NCI-H748 (cell line): ENCODE results near the gene CSMD2.
"Not testable (repeated sequence)": the region's sequence is repeated elsewhere in the genome, so short reads cannot be mapped to it uniquely, and the experiment has no call there.

Source experiments
- DNase-seq: peaks from one replicate; lab custom pipeline; 2025; ENCODE audit not compliant: unreplicated experiment; lab: John Stamatoyannopoulos, UW

The CSMD2 gene

DNA sequence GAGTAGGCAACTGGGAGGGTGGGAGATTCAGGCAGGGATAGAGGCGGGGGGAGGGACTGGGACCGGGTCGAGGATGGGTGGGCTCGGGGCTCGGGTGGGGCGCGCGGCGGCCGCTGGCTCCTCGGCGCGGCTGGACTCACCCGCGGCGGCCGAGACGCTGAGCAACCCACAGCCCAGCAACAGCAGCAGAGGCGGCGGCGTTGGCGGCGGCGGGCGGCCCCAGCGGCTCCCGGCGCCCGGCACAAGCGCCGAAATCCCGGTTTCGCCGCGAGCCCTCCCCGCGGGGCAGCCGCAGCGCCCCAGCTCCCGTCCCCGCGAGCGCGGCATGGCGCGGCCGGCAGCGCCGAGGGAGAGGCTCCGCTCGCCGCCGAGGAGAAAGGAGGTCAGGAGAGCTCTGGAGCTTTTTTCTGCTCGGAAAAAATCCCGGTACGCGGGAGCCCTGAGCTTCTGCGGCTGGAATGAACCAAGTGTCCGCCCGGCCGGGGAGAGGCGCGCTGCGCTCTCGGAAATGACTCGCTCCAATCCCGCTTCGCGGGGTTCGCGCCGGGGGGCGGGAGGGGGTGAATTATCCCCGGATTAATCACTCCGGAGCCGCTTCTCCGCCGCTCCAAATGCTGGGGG, at the start of gene CSMD2:
CSMD2 (minus strand) TSS at position 460 of the 621 bp plus-strand sequence; CDS start at position 327, 133 bp downstream.
- peak; percentile 79 for DNase-seq

DNA sequence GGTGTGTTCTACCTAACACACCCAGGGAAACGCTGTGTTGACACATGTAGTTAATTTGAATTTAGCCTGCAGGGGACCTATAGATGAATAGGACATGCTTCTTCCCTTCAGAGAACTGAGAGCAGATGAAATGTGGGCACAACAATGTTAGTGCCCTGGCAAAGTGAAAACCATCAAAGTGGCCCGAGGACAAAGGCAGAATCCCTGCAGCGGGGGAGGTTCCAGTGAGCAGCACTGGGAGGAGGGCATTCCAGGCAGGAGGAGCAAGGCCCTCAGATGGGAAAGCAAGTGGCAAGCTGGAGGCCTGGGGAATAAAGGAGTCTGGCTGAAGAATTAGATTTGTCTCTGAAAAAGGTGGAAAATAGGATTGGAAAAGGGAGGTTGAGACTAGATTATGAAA, 48.9 kb upstream of the CSMD2 start:
- peak; percentile 15 for DNase-seq

DNA sequence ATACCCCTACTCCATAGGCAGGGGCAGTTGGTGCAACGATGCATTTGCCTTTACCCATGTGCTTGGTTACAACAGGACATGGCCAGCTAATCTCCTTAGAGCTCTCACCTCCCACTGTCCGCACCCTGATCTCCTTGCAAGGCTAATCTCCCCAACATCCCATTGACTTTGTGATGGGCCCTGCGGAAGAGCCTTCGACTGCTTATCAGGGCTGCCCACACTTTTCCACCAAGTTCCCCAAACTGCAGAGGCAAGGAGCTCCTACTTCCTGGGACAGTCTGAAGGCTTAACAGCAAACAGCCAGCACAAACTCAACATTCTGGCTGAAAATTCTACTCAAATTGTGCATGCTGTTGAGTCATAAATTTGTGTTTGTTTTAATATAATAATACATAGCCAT, 47.6 kb upstream of the CSMD2 start:
- DNase-seq, result no peak

DNA sequence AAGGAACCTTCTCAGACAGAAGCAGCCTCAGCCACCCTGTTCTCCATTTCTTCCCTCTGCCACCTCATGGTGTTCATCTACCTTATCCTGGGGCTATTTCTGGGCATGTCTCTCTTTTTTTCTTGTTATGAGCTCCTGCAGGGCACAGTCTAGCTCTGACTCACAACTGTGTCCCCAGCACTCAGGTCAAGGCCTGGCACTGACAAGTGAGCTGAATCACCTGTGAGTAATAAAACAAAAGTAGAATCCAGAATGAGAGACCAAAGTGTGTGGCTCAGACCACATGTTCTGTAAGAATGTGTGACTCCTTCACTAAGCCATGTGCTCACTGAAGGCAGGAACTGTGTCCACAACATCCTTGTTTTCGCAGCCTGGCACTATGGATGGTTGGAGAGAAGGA, 34.9 kb upstream of the CSMD2 start:
- DNase-seq, result no peak

DNA sequence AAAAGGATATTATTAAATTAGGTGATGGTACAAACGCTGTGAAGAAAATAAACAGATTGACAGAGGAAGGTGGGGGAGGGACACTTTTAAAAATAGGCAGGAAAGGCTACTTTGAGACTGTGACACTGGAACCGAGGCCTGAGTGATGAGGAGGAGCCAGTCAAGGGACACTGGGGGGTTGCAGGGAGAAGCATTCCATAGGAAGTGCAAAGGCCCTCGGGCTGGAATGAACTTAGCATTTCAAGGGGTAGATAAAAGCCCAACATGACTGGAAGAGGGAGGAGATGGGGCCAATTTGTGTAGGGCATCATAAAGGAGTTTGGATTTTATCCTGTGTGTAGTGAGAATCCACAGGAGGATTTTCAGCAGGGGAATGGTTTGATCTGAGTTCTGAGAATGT, 27.6 kb upstream of the CSMD2 start:
- DNase-seq, result no peak

DNA sequence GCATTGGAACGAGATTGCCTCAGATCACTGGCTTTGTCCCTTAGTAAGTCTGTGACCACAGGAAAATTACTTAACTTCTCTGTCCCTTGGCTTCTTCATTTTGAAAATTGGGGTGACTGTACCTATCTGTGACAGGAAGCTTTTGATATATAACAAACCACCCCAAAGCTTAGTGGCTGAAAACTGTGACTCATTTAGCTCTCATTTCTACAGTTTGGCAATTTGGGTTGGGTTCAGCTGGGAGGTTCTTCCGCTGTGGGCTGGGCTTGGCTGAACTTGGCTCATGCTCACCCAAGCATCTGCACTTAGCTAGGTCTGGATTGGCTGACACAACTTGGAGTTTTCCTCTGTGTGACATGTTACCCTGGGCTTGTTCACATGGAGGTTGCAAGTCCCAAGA, 25.7 kb upstream of the CSMD2 start:
- DNase-seq, result no peak

DNA sequence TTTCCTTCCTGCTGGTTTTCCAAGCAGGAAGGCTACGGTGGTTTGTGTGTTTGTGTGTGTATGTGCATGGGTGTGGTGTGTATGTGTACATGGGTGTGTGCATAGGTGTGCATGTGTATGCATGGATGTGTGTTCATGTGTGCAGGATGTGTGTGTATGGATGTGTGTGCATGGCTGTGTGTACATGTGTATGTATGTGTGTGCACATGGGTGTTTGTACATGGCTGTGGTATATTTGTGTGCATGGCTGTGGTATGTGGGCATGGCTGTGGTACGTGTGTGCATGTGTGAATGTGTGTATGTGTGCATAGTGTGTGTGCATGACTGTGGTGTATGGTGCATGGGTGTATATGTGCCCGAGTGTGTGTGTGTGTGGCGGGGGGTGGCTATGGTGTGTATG, 24.0 kb upstream of the CSMD2 start:
- DNase-seq, result no peak

DNA sequence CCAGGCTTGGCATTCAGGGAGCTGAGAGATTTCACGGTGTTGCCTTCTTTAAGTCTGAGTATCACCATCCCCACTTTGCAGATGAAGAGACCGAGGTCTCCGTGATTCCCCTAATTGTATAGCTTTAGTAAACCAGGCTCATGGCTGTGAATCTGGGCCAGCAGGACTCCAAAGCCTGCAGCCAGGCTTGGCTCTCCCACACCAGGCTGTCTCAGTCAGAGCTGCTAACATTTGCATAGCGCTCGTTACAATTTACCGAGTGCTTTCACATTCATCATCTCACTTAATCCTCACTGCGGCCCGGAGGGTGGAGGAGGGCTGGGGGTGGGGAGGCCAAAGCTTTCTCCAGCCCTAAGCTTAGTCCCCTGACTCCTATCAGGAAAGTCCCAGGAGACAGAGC, 23.4 kb upstream of the CSMD2 start:
- no peak for DNase-seq

DNA sequence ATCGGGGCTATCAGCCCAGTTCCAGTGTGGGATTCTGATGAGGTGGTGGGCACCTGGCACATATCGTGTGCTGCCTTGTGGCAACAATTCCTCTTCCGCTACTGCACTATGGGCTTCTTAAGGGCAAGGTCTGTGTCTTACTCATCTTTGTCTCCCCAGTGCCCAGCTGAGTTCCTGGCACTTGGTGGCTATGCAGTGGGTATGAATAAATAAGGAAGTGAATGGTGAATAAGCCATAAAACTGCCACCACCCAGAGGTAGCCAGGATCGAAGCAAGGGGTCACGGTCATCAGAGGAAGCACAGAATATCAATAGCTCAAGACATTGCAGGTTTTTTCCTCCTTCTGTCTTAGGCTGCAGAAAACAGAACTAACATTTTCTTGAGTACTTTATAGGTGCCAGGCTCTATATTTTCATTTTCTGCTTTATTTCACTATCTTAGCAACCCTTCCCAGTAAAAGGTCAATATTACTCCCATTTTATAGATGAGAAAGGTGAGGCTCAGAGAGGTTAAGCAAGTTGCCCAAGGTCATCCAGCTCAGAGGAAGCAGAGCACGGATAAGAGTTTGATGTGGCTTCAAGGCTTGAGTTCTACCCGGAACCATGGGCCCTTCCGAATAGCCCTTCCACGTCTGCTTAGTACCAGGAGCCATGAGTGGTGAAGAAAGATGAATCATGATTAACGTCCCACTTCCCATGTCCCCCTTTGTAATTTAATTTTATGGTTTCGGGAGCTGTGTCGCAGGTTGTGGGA, 21.9 kb upstream of the CSMD2 start:
- no peak for DNase-seq

DNA sequence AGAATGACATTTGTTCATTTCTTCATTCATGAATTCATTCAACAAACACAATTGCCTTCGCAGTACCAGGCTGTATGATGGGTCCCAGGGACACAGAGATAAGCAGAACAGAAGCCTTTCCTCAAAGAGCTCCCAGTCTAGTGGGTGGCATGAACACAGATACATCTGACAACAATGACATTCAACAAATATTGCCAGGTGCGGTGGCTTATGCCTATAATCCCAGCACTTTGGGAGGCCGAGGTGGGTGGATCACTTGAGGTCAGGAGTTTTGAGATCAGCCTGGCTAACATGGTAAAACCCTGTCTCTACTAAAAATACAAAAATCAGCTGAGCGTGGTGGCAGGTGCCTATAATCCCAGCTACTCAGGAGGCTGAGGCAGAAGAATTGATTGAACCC, 18.4 kb upstream of the CSMD2 start:
- not testable (repeated sequence) for DNase-seq

DNA sequence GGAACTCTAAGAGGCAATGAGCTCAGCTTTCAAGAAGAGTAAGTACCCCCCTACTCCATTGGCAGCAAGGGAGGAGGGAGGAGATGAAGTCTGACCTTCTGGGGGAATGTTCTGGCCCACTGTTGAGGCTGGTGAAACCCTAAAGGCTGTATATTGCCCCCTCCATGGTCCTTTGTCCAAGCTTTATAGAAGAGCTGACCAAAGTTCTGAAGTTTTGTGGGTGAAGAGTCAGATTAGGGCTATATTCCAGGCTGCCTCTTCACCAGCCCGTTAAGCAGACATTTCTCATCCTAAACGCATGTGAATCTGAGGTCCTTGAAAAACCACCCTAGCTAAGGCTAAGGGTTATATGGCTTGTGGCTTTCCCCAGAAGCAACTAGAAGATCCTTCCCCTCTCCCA, 13.0 kb upstream of the CSMD2 start:
- no peak for DNase-seq

DNA sequence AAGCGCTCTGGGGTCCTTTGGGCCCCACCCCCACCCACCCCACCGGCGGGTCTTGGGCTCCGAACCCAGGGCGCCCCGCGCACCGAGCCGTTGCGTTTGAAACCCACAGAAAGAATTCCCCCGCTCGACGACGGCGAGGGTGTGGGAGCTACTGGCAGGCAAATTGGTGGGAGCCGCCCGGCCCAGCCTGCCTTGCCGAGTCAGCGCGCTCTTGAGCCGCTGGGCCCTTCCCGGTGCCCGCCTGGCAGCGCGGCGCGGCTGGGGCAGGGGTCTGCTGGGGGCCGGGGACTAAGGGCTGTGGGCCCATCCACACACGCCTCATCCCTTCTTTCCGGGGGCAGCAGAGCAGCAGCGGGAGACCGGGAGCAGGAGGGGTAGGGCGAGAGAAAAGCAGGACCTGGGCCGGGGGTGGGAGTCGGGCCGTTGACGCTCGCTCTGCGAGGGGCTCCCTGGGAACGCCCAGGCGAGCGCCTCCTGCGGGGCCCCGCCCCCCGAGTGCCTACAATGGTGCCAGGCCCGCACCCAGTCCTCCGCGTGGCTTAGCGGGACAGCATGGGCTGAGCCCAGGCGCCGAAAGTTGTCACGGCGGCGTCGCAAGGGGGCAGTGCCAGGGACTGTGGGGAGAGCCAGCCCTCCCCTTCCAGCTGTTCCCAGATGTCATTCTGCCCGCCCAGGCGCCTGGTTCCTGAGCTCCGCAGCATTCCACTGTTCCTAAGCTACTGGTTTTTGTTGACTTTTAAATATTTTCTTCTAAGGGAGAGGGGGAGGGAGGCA, 12.0 kb upstream of the CSMD2 start, which contains the start of gene C1orf94:
C1orf94 (plus strand) TSS at position 78 of the 774 bp plus-strand sequence. CDS start 883 bp downstream, outside the sequence.
- DNase-seq, result no peak

DNA sequence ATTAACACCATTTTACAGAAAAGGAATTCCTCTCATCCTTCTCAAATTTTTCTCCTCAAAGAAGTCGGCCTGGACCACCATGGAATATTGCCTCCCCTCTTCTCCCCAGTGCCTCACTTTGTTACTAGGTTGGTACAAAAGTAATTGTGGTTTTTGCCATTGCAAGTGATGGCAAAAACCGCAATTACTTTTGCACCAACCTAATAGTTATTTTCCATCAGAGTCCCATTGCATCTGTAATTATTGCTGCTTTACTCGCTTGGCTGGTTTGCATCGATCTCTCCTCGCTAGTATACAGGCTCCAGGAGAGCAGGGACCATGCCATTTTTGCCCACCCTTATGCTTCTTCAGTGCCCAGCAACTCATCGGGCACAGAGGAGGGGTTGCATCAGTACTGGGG, 10.7 kb upstream of the CSMD2 start:
- no peak for DNase-seq

DNA sequence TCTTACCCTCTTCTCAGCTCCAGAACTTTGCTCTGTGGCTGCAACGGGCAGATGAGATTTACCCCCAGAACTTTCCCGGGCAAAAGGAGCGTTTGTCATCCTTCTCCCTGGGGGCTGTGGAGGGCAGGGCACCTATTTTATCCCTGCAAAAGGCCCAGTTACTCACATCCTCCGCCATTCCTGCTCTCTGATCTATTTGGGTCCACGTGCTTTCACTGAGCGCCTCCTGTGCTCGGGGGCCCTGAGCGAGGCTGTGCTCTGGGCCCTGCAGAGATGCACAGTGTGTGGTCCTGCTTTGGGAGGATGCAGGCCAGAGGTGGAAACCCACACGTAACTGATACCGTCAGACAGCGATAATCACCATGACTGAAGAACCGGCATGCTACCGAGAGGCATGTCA, 2.4 kb upstream of the CSMD2 start:
- DNase-seq, result no peak

DNA sequence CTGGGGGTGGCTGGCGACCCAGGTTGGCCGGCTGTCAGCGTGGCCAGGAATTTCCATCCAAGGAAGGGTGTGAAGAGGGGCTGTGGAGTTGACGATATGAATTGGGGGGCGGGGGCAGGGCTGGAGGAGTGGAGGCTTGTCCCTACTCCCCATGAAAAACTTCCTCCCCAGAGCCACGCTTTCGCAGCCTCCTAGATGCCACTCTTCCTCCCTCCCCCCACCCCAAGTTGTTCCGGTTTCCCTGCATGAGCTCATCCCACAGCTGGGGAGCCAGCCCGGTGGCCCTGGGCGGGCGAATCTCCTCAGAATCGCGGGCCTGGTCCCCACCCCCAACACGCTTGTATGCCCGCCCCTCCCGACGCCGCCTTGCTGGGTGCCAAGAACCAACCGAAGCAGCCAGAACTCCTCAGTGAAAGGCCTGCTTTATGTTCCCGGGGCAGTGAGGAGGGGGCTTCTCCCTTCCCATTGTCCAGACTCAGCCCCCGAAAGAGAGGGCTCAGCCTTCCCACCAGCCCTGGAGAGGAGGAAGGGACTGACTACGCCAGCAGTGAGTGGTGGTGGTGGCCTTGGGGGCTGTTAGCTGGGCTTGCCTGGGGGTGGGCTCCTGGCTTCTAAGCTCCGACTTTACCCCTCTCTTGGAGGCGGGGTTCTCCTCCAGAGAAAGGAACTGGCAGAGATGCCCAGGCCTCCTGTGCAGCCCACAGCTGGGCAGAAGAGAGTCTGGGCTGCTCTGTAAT, 1.8 kb upstream of the CSMD2 start:
- no peak for DNase-seq

DNA sequence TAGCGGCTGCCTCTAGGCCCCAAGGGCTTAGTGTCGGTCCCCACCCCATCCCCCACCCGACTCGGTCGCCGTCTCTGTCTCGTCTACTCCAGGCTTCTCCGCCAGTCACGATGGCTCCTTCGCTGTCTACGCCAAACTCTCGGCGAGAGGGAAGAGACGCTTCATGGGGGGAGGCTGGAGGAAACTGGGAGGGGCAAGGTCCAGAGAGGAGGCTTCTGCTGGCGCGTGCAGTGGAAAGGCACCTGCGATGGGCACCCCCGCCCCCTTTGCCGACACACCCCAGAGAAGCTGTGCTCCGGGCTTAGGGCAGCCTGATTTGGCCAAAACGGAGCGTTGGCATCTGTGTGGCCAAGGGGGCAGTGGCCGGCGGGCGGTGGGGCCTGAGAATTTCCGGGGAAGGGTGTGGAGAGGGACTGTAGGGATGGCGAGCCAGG, 1.2 kb upstream of the CSMD2 start:
- DNase-seq, result peak; percentile 20

DNA sequence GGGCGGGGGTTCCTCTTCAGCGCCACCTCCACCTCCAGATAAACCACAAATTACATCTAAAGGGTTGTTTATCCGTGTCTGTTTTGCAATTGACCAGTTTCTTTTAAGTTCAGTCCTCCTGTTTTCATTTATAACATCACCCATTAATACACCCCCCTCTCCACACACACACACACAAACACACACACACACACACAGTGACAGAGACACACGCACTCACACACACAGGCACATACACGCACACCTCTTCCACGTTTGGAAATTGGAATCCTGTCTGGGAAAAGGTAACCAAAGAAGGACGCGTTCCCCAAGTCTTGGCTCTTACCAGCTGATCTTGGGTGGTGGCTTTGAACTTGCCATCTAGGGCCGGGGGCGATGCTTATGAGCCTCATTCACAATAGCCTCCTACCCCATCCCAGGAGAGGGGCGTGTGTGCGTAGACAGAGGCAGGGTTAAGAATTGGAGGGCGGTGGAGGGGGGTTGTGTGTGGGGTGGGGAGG, 442 bp upstream of the CSMD2 start:
- peak; percentile 37 for DNase-seq

DNA sequence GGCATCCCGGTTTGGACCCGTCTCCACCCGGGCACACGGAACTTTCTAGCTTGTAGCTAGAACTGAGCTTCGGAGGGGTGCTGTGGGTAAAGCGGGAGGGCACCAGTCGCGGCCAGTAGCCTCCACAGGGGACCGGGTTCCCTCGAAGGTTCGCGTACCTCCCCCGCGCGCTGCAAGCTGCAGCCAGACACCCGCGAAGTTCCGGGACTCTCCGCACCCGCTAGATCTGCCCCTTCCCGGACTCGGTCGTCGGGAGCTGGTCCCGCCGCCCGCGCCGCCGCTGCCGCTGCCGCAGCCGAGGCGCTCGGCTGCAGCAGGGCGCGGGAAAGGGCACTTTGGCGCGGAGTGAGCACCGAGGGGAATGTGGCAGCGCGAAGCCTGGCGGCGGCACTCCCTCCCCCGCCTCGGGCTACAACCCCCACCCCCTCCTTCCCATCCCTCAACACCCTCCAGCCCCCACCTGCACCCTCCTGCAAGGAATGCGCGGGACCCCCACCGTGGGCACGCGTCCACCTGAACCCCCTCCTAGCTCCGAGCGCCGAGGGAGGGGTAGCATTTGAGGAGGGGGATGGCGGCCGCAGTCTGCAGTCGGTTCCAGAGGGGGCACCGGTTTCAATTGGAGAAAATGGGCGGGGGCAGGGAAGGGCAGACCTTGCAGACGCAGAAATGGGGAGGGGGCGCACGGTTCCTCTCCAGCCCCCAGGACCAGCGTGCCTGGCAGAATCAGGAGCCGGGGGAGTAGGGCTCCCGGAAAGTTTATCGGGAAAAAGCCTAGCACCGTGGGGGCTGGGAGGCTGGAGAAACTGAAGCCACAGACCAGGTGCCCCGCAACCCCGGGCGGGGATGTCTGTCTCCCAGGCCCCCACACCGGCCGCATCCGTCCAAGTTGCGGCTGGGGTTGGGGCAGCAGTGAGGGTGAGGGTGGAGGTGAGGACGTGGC, 968 bp downstream of the CSMD2 start:
- peak; percentile 60 for DNase-seq

DNA sequence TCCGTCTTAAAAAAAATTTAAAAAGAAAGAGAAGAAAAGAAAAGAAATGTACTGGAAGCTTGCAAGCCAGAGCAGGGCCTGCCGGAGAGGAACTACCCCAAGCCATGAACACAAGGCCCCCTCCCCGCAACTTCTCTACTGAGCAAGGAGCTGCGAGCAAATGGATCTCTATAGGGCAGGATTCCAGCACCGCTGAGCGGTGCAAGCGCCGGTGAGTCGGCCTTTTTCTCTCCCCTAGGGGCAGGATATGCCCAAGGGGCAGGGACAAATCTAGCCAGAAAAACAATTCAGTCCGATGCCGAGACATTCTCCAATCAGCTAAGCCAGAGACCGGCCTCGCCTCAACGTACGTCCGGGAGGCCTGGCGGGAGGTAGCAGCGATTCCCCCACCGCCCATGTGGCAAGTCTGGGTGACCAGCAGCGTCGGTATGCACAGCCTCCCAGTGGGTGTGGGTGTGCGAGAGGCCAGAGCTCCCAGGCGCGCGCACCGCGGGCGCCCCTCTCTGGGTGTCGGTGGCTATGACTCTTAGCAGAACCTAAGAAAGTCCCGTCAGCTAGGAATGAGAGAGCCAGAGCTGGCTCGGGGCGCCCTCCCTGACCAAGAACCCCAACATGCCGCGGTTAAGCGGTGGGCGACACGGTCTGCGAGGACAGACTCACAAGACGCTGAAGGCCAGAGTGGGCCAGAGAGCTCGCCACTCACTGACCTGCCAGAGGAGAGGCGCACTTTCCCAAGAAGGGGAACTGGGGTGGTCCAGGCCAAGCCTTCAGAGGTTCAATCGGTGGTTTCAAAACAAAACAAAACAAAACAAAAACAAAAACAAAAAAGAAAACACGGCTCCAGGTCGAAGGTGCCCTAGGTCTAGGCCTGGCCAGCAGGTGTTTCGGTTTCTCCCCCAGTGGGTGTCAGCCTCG, 1.9 kb downstream of the CSMD2 start:
- peak; percentile 81 for DNase-seq
